Panc1 (cell line): ENCODE results near the gene RRAGC.

Experiments
- POLR2AphosphoS5 ChIP-seq: IDR thresholded peaks from 2 replicates; pipeline ENCODE4 v1.6.1; 2012; ENCODE audit warnings: mild to moderate bottlenecking, low read depth, low read length, moderate library complexity
- TCF7L2 ChIP-seq: IDR thresholded peaks from 2 replicates; pipeline ENCODE4 v1.6.1; 2011; ENCODE audit warnings: mild to moderate bottlenecking, low read depth, low read length, inconsistent platforms
- TF ChIP-seq, protein P1 (sequence below): fragments of 450-650 bp; IDR thresholded peaks from 2 replicates; pipeline ENCODE4 v1.5.1; 2017; ENCODE audit warnings: mild to moderate bottlenecking
- TF ChIP-seq, protein P2 (sequence below), 2 experiments: IDR thresholded peaks; 2 replicates each; pipeline ENCODE4 v1.6.1; 2011 to 2012; ENCODE audit warnings: low read depth in 2 of 2, control low read depth in 1 of 2, low read length in 1 of 2, mild to moderate bottlenecking in 1 of 2, moderate library complexity in 1 of 2; ENCODE audit not compliant: insufficient read depth in 1 of 2

DNA sequence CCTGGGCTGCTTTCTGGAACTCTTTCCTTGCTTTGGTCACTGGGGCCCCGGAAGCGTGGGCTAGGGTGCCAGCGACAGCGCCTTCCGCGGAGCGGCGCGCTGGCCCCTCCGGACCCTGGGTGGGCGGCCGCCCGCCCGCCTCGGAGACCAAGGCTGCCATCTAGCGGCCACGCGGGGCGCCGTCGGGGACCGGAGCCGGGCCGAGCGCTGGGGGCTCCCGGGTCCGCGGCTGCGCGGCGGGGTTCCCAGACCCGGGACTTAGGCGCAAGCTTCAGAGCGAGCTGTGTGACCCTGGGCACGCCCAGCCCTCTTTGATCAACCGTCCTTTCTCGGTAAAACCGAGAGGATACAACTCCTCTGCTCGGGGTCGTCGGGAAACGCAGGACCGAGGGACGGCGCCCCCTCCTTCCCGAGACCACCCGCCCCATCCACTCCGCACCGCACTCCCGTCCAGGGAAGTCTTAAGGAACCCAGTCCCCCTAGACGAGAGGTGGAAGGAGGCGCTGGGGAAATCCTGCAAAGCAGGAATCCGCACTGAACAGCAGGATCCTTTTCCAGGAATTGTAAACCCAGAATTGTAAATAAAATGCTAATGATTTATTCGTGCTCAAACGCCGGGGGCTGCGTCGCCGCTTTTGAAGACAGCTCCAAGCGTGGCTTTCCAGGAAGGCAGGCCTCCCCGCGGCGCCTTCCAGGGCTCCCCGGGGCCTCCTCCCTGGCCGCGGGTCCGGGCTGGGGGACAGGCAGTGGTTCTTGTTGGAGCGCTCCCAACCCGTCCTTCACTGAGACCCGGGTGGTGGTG is 41.2 kb downstream of the RRAGC start:
- TF ChIP-seq, protein P1, sequence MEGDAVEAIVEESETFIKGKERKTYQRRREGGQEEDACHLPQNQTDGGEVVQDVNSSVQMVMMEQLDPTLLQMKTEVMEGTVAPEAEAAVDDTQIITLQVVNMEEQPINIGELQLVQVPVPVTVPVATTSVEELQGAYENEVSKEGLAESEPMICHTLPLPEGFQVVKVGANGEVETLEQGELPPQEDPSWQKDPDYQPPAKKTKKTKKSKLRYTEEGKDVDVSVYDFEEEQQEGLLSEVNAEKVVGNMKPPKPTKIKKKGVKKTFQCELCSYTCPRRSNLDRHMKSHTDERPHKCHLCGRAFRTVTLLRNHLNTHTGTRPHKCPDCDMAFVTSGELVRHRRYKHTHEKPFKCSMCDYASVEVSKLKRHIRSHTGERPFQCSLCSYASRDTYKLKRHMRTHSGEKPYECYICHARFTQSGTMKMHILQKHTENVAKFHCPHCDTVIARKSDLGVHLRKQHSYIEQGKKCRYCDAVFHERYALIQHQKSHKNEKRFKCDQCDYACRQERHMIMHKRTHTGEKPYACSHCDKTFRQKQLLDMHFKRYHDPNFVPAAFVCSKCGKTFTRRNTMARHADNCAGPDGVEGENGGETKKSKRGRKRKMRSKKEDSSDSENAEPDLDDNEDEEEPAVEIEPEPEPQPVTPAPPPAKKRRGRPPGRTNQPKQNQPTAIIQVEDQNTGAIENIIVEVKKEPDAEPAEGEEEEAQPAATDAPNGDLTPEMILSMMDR: peak; percentile 97
- TF ChIP-seq, protein P2, sequence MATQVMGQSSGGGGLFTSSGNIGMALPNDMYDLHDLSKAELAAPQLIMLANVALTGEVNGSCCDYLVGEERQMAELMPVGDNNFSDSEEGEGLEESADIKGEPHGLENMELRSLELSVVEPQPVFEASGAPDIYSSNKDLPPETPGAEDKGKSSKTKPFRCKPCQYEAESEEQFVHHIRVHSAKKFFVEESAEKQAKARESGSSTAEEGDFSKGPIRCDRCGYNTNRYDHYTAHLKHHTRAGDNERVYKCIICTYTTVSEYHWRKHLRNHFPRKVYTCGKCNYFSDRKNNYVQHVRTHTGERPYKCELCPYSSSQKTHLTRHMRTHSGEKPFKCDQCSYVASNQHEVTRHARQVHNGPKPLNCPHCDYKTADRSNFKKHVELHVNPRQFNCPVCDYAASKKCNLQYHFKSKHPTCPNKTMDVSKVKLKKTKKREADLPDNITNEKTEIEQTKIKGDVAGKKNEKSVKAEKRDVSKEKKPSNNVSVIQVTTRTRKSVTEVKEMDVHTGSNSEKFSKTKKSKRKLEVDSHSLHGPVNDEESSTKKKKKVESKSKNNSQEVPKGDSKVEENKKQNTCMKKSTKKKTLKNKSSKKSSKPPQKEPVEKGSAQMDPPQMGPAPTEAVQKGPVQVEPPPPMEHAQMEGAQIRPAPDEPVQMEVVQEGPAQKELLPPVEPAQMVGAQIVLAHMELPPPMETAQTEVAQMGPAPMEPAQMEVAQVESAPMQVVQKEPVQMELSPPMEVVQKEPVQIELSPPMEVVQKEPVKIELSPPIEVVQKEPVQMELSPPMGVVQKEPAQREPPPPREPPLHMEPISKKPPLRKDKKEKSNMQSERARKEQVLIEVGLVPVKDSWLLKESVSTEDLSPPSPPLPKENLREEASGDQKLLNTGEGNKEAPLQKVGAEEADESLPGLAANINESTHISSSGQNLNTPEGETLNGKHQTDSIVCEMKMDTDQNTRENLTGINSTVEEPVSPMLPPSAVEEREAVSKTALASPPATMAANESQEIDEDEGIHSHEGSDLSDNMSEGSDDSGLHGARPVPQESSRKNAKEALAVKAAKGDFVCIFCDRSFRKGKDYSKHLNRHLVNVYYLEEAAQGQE (IDR thresholded peaks at IDR 0.05; ENCODE audit: insufficient read depth in 1 of 2, low read depth in 2 of 2, low read length in 1 of 2): no peak
- TF ChIP-seq POLR2AphosphoS5 (no peak), TCF7L2 (peak; percentile 21; the same call in 1 of the 2 replicates)
